Putamen (tissue), 1 donor: Measurements from ENCODE around the gene HSP90AA1.
A peak's percentile ranks its signal among the peaks of the same experiment; 100 is the strongest.

Experiments used
- DNase-seq: peaks from one replicate; pipeline ENCODE4 v3.0.0-alpha.2; 2016; ENCODE audit warnings: low spot score

Gene HSP90AA1

GRCh38 chr14:102039157-102039556, 47.7 kb downstream of the HSP90AA1 start:
- DNase-seq = no peak

DNA sequence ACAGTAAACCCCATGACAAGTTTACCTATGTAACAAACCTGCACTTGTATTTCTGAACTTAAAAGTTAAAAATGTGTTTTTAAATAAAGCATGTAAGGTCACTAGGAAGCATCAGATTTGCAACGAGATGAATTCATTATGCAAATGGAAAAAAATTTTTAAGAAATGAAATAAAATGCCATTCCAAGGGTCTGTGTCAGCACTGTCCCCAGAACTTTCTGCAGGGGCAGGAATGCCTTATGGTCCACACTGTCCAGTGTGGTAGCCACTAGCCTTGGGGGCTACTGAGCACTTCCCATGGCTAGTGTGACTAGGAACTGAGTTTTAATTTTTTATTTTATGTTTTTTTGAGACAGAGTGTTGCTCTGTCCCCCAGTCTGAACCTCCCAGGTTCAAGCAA, 49.2 kb downstream of the HSP90AA1 start:
- no peak for DNase-seq

DNA sequence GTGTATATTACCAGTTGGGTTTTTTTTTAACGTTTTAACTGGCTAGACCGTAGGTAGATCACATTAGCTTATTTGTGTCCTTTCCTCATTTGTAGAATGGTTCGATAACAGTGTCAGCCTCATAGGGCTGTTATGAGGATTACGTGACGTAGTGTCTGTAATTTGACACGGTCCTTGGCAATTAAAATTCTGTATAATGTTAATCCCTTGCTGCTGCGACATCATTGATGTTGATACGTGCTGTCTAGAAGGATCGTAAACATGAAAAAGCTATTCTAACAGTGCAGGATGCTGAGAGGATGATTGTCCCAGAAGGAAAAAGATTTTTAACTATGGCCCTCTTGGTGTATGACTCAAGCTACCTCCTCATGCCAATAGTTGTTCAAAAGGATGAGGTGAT, 50.9 kb downstream of the HSP90AA1 start:
- no peak for DNase-seq

- peak; percentile 80 for DNase-seq
Measured at GRCh38 chr14:102034301-102034700, 52.5 kb downstream of the HSP90AA1 start.

GRCh38 chr14:102033241-102033640, 53.6 kb downstream of the HSP90AA1 start:
- no peak for DNase-seq
